ENCODE results near the gene DUSP16.
A peak's percentile ranks its signal among the peaks of the same experiment; 100 is the strongest.
"Not testable (repeated sequence)": the region's sequence is repeated elsewhere in the genome, so short reads cannot be mapped to it uniquely, and the experiment has no call there.

Gene DUSP16

DNA sequence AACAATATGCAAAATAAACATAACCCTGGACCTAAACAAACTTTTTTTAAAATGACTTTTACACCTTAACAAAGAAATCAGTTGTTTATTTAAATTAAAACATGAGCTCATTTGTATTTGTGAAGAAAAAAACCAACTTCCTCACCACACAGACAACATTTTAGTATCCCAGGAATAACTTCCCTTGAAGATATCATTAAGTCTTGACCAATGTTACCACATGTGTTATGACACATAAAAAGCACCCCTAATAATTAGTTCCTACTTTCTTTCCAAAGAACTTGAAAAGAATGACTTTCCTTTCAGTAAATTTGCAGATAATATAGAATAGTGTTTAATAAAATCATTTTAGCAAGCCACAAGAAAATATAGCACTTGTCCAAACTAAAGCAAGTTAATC lies 42.4 kb downstream of the DUSP16 start:
- DNase-seq (ENCODE audit: low read depth), result no peak

DNA sequence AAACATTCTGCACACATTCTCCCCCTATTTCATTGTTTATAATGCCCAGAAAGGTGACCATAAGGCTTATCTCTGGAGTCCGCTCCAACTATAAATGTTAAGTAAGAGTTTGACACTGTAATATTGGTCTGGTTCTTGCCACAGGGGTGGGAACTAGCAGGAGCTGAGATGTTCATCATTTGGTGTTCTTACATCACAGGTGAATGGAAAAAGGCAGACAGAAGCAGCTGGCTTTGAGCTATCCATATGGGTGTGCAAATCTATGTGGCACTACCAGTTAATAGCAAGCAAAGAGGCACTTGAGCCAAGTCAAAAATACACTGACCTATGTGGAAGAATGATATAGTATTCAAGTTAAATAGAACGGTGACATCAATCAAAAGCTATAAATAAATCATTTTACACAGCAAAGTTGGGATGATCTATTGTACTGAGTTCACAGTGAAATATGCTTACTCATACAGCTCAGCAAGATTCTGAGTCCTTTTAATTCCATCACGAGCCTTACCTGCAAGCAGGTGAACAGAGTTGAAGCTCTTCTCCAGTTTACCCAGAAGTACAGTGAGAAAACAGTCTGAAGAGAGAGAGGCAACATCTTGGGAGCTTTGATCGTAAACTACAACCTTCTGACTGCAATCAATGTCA lies 43.2 kb downstream of the DUSP16 start:
- no peak for DNase-seq (ENCODE audit: low read depth)

DNA sequence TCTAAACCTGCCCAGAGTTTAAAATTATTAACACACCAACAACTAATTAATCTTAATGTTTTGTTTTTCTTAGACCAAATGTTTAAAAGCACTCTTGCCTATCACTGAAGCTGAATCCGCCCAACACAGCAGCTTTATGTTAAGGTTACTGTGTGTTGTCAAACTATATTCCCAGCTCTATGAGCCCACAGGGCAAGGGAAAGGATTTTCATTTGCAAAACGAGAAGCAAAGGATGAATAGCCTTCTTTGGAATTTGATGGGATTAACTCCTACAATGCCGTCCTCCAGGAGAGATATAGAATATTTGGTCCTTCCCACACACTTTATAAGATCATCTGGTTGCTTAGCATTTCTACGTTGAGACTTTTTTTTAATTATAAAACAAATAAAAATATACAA lies 43.7 kb downstream of the DUSP16 start:
- DNase-seq (ENCODE audit: low read depth), result peak; percentile 29

GRCh38 chr12:12518464-12518845 lies 44.2 kb downstream of the DUSP16 start:
- DNase-seq (ENCODE audit: low read depth), result no peak

- DNase-seq (ENCODE audit: low read depth), result peak; percentile 7
Measured at GRCh38 chr12:12513416-12514006, 49.2 kb downstream of the DUSP16 start.

GRCh38 chr12:12511895-12512711 lies 50.6 kb downstream of the DUSP16 start:
- DNase-seq (ENCODE audit: low read depth), result no peak

- DNase-seq (ENCODE audit: low read depth), result no peak
Measured at GRCh38 chr12:12511021-12511783, 51.5 kb downstream of the DUSP16 start.

DNA sequence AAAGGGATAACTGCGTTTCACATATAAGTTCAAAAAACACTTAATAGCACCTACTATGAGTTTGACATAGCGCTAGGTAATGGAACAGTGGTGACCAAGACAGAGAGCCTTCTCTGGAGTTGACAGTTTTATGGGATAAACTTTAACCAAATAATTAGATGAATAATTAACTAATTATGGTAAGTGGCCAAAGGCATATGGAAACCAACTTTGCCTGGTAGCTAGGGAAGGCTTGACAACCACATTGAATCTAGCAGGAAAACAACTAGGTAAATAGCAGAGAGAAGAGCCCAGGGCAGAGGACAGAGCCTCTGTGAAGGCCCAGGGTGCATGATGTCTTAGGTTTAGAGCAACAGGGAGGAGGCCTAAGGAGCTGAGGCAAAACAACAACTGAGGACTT lies 52.1 kb downstream of the DUSP16 start:
- DNase-seq (ENCODE audit: low read depth), result no peak

- peak; percentile 84 for DNase-seq (ENCODE audit: low read depth)
Measured at GRCh38 chr12:12510141-12510540, 52.5 kb downstream of the DUSP16 start.

- DNase-seq (ENCODE audit: low read depth), result peak; percentile 23
Measured at GRCh38 chr12:12508612-12509011, 54.1 kb downstream of the DUSP16 start.

GRCh38 chr12:12507121-12507520 lies 55.5 kb downstream of the DUSP16 start:
- peak; percentile 47 for DNase-seq (ENCODE audit: low read depth)

DNA sequence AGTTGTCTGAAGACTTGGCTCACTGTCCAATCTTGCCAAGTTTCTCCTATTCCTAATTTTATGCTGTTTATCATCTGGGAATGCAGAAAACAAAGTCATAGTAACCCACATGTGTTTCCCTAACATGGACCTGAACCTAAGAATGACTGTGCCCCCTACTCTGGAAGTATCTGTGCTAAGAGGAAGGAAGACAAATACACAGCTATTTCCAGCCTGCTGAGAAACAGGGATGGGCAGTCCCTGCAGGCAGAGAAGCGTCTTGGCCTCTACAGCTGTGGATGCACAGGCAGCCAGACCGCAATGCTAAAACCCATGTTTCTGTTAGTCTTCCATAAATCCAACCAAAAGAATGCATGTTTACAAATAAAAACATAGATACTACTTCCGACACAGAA lies 56.2 kb downstream of the DUSP16 start:
- DNase-seq (ENCODE audit: low read depth), result peak; percentile 76

DNA sequence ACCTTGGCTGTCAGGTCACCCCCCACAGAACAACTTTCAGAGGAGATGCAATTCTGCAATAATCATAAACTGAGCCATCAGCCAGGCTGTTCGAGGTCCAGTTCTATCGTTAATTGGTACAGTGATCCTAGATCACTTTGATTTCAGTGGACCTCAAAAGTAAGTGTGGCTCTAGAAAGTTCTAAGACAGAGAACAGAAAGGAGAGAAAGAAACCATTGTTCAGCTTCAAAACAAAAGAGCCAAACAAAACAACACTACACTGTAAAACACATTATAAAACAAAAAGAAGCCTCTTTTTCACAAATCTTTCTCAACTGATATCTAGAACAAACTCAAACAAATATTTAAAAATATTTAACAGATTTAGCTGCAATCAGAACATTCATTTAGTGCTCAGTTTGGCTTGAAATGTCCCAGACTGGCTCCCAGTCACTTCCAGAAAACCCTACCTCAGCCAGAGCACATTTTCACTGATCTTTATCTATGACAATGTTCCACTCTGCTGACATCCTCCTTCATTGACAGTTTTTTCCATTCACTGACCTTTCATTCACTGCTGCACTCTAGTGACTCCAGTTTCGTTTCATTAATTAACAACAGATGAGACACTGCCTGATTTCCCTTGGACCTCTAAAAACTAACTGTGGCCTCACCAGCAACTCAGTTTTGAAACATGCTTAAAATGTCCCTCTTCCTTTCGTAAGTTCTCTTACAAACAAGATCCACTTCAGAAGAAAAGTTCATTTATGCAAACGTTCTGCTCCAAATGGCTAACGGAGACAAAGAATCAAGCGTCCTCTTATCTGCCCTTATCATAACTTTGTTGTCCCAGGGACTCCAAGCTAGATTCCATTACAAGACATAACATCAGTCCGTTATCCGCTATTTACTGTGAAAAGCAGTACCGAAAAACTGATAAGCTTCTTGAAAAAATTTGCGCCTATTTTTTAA lies 56.8 kb downstream of the DUSP16 start:
- peak; percentile 94 for DNase-seq (ENCODE audit: low read depth)

- DNase-seq (ENCODE audit: low read depth), result no peak
Measured at GRCh38 chr12:12503384-12504078, 59.1 kb downstream of the DUSP16 start.

GRCh38 chr12:12502815-12503151 lies 59.9 kb downstream of the DUSP16 start:
- no peak for DNase-seq (ENCODE audit: low read depth)

GRCh38 chr12:12502130-12502814 lies 60.4 kb downstream of the DUSP16 start:
- DNase-seq (ENCODE audit: low read depth), result not testable (repeated sequence)

GRCh38 chr12:12501121-12501520 lies 61.5 kb downstream of the DUSP16 start:
- DNase-seq (ENCODE audit: low read depth), result no peak

DNA sequence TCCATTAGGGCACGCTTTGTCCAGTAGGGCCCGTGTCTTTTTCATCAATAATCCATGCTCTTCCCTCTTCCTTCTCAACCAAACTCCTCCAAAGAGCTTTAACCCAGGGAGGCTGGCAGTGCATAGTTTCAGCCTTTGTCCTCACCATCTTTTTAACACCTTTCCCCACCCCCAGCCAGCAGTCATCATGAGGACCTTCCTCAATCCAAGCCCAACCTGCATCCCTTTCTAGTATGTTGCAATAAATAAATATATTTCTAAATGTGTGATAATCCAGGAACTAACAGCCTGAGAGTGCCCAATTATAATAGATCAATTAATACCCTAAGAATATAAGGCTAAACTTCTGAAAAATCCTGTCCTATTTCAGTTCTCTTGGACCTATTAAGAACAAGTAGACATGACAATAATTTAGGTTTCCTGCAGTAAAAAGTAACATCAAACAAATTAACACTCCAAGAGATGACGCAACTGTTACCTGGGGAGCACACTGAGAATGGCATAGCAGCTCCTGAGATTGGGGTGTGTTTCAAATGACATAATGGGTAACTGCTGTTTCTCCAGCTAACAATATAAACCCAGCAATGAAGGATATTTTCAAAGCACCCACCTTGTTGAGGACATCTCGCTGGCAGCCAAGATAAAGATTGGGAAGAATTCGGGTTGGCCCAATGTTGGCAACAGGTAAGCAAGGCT lies 62.6 kb downstream of the DUSP16 start:
- DNase-seq (ENCODE audit: low read depth), result no peak

DNA sequence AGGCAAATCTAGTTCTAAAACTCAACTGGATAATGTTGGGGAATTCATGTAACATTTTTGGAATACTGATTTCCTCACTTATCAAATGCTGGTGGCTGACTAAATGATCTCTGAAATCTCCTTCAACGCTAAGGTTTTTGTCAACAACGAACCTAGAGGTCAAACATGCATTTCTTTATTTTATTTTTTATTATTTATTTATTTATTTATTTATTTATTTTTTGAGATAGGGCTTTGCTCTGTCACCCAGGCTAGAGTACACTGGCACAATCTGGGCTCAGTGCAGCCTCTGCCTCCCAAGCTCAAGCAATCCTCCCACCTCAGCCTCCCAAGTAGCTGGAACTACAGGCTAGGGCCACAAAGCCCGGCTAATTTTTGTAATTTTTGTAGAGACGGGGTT lies 64.5 kb downstream of the DUSP16 start:
- DNase-seq (ENCODE audit: low read depth), result no peak

GRCh38 chr12:12495536-12495935 lies 67.1 kb downstream of the DUSP16 start:
- no peak for DNase-seq (ENCODE audit: low read depth)
